HEK293 (cell line): ENCODE data around the gene PPP5C.

Experiments
- CTCF ChIP-seq: fragments of 450-650 bp; formaldehyde crosslinking; IDR thresholded peaks from 2 replicates; pipeline ENCODE4 v1.5.1; 2016; ENCODE audit warnings: missing biosample characterization, missing genetic modification characterization
- PATZ1 ChIP-seq: fragments of 450-650 bp; formaldehyde crosslinking; IDR thresholded peaks from 2 replicates; pipeline ENCODE4 v1.5.1; 2016; ENCODE audit warnings: missing biosample characterization, missing genetic modification characterization
- ZBTB49 ChIP-seq: fragments of 450-650 bp; formaldehyde crosslinking; IDR thresholded peaks from 2 replicates; pipeline ENCODE4 v1.5.1; 2016; ENCODE audit warnings: missing biosample characterization, missing genetic modification characterization, low read depth
- ZFP37 ChIP-seq: fragments of 450-650 bp; formaldehyde crosslinking; IDR thresholded peaks from 2 replicates; pipeline ENCODE4 v1.5.1; 2016; ENCODE audit warnings: missing biosample characterization, missing genetic modification characterization
- ZNF362 ChIP-seq: fragments of 450-650 bp; formaldehyde crosslinking; IDR thresholded peaks from 2 replicates; pipeline ENCODE4 v1.5.1; 2016; ENCODE audit warnings: missing biosample characterization, missing genetic modification characterization
- ZNF398 ChIP-seq: fragments of 450-650 bp; formaldehyde crosslinking; IDR thresholded peaks from 2 replicates; pipeline ENCODE4 v1.5.1; 2017; ENCODE audit warnings: missing biosample characterization, missing genetic modification characterization
- ZNF600 ChIP-seq: fragments of 450-650 bp; formaldehyde crosslinking; IDR thresholded peaks from 2 replicates; pipeline ENCODE4 v1.5.1; 2016; ENCODE audit warnings: missing biosample characterization, missing genetic modification characterization
- TF ChIP-seq, protein P1 (sequence below): fragments of 450-650 bp; formaldehyde crosslinking; IDR thresholded peaks from 2 replicates; pipeline ENCODE4 v1.5.1; 2016; ENCODE audit warnings: missing biosample characterization, missing genetic modification characterization
- TF ChIP-seq, protein P2 (sequence below): fragments of 450-650 bp; formaldehyde crosslinking; conservative IDR thresholded peaks from 2 replicates; pipeline ENCODE4 v1.5.1; 2016; ENCODE audit warnings: low read depth, missing biosample characterization, missing genetic modification characterization

DNA sequence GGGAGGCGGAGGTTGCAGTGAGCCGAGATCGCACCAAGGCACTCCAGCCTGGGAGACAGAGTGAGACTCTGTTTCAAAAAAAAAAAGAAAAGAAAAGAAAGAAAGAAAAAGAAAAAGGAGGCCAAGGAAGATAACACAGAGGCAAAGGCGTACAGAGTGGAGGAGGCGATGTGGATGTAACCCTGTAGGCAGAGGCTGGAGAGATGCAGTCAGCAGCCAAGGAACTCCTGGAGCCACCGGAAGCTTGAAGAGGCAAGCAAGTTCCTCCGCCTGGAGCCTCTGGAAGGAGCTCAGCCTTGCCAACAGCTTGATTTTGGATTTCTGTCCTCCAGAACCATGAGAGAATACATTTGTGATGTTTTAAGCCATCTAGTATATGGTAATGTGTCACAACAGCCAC is 73.2 kb downstream of the PPP5C start:
- TF ChIP-seq CTCF (tag by site-specific recombination) (no peak), ZNF362 (tag by site-specific recombination) (no peak), ZFP37 (tag by site-specific recombination) (no peak), ZNF600 (tag by site-specific recombination) (no peak), PATZ1 (tag by site-specific recombination) (no peak), ZBTB49 (tag by site-specific recombination) (no peak), ZNF398 (tag by site-specific recombination) (no peak)
- TF ChIP-seq, protein P1, sequence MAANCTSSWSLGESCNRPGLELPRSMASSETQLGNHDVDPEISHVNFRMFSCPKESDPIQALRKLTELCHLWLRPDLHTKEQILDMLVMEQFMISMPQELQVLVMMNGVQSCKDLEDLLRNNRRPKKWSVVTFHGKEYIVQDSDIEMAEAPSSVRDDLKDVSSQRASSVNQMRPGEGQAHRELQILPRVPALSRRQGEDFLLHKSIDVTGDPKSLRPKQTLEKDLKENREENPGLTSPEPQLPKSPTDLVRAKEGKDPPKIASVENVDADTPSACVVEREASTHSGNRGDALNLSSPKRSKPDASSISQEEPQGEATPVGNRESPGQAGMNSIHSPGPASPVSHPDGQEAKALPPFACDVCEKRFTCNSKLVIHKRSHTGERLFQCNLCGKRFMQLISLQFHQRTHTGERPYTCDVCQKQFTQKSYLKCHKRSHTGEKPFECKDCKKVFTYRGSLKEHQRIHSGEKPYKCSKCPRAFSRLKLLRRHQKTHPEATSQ (tag by site-specific recombination), result no peak
- TF ChIP-seq, protein P2, sequence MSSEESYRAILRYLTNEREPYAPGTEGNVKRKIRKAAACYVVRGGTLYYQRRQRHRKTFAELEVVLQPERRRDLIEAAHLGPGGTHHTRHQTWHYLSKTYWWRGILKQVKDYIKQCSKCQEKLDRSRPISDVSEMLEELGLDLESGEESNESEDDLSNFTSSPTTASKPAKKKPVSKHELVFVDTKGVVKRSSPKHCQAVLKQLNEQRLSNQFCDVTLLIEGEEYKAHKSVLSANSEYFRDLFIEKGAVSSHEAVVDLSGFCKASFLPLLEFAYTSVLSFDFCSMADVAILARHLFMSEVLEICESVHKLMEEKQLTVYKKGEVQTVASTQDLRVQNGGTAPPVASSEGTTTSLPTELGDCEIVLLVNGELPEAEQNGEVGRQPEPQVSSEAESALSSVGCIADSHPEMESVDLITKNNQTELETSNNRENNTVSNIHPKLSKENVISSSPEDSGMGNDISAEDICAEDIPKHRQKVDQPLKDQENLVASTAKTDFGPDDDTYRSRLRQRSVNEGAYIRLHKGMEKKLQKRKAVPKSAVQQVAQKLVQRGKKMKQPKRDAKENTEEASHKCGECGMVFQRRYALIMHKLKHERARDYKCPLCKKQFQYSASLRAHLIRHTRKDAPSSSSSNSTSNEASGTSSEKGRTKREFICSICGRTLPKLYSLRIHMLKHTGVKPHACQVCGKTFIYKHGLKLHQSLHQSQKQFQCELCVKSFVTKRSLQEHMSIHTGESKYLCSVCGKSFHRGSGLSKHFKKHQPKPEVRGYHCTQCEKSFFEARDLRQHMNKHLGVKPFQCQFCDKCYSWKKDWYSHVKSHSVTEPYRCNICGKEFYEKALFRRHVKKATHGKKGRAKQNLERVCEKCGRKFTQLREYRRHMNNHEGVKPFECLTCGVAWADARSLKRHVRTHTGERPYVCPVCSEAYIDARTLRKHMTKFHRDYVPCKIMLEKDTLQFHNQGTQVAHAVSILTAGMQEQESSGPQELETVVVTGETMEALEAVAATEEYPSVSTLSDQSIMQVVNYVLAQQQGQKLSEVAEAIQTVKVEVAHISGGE (tag by site-specific recombination), result no peak
